Measurements from ENCODE around the gene FAIM2. TPM values are rescaled to one million over a fixed set of nuclear protein-coding genes. Genes with fewer than 3 reads are reported as not detected.

Gene FAIM2
- total RNA-seq (10 to 100 TPM; 18.1 to 72.6 TPM), polyA plus RNA-seq (ENCODE audit: insufficient read length in 2 of 2) (100 to 1,000 TPM; 188 to 203 TPM)
- long read RNA-seq, donor 1, full-length matches to known transcripts = 54 of 61 reads
- long read RNA-seq, donor 1, partial matches to known transcripts = 7 of 61 reads
- long read RNA-seq, donor 1, other reads (novel, unspliced or antisense) = 0 of 61 reads
- long read RNA-seq, donor 2, full-length matches to known transcripts = 14 of 14 reads
- long read RNA-seq, donor 2, partial matches to known transcripts = 0 of 14 reads
- long read RNA-seq, donor 2, other reads (novel, unspliced or antisense) = 0 of 14 reads
- long read RNA-seq, donor 3, full-length matches to known transcripts = 17 of 17 reads
- long read RNA-seq, donor 3, partial matches to known transcripts = 0 of 17 reads
- long read RNA-seq, donor 3, other reads (novel, unspliced or antisense) = 0 of 17 reads
- long read RNA-seq, donor 4 = 0 reads

- H3K27ac ChIP-seq (ENCODE audit: low read depth, low read length) = peak within 1 kb of the TSS; percentile 65
Measured at GRCh38 chr12:49903700-49904423, at the start of gene FAIM2. FAIM2 (minus strand) TSS chr12:49903900; CDS start chr12:49903792, 108 bp downstream.

GRCh38 chr12:49953151-49953550 lies 49.5 kb upstream of the FAIM2 start:
- WGBS (ENCODE audit: insufficient coverage) = 87% methylated on average over 3 of the region's 4 CpGs
- Histone ChIP-seq H3K36me3 (ENCODE audit: control insufficient read depth, insufficient read depth, low read length) (no peaks in the 10 kb centered on the region), H3K4me3 (ENCODE audit: low read depth, low read length) (no peak overlapping the region), H3K9me3 (ENCODE audit: control insufficient read depth, insufficient read depth, low read length) (no peaks in the 10 kb centered on the region), H3K27ac (ENCODE audit: low read depth, low read length) (no peak overlapping the region), H3K4me1 (ENCODE audit: control insufficient read depth, insufficient read depth, low read length) (peaks cover 4% of the 10 kb centered on the region), H3K27me3 (ENCODE audit: control insufficient read depth, insufficient read depth, low read length) (peaks cover 38% of the 10 kb centered on the region)
- DNase-seq (ENCODE audit: low read depth in 4 of 6, low spot score in 6 of 6) = no peak

More at GRCh38 chr12:49903700-49904423, at the start of gene FAIM2:
- Histone ChIP-seq H3K27me3 (ENCODE audit: control insufficient read depth, insufficient read depth, low read length) (no peaks in the 10 kb centered on the region), H3K36me3 (ENCODE audit: control insufficient read depth, insufficient read depth, low read length) (peaks cover 27% of the 10 kb centered on the region), H3K4me3 (ENCODE audit: low read depth, low read length) (peak within 1 kb of the TSS; percentile 47), H3K9me3 (ENCODE audit: control insufficient read depth, insufficient read depth, low read length) (no peaks in the 10 kb centered on the region), H3K4me1 (ENCODE audit: control insufficient read depth, insufficient read depth, low read length) (peaks cover 41% of the 10 kb centered on the region)
- DNase-seq (ENCODE audit: low read depth in 4 of 6, low spot score in 6 of 6) = peak; percentile 36 to 95 (median 58)
- WGBS (ENCODE audit: insufficient coverage) = 3% methylated on average over 27 of the region's 56 CpGs

GRCh38 chr12:49952391-49953055 lies 48.8 kb upstream of the FAIM2 start:
- Histone ChIP-seq H3K36me3 (ENCODE audit: control insufficient read depth, insufficient read depth, low read length) (no peaks in the 10 kb centered on the region), H3K4me1 (ENCODE audit: control insufficient read depth, insufficient read depth, low read length) (peaks cover 4% of the 10 kb centered on the region), H3K4me3 (ENCODE audit: low read depth, low read length) (no peak overlapping the region), H3K27ac (ENCODE audit: low read depth, low read length) (no peak overlapping the region), H3K9me3 (ENCODE audit: control insufficient read depth, insufficient read depth, low read length) (no peaks in the 10 kb centered on the region), H3K27me3 (ENCODE audit: control insufficient read depth, insufficient read depth, low read length) (peaks cover 33% of the 10 kb centered on the region)
- 100% methylated on average over 1 of the region's 1 CpG for WGBS (ENCODE audit: insufficient coverage)
- DNase-seq (ENCODE audit: low read depth in 4 of 6, low spot score in 6 of 6) = no peak

GRCh38 chr12:49951411-49952240 lies 47.9 kb upstream of the FAIM2 start:
- H3K36me3 ChIP-seq (ENCODE audit: control insufficient read depth, insufficient read depth, low read length) = no peaks in the 10 kb centered on the region
- no peak for DNase-seq (ENCODE audit: low read depth in 4 of 6, low spot score in 6 of 6)
- H3K4me3 ChIP-seq (ENCODE audit: low read depth, low read length) = no peak overlapping the region
- peaks cover 27% of the 10 kb centered on the region for H3K27me3 ChIP-seq (ENCODE audit: control insufficient read depth, insufficient read depth, low read length)
- no peaks in the 10 kb centered on the region for H3K9me3 ChIP-seq (ENCODE audit: control insufficient read depth, insufficient read depth, low read length)
- H3K4me1 ChIP-seq (ENCODE audit: control insufficient read depth, insufficient read depth, low read length) = peaks cover 4% of the 10 kb centered on the region
- H3K27ac ChIP-seq (ENCODE audit: low read depth, low read length) = no peak overlapping the region
- WGBS (ENCODE audit: insufficient coverage) = 87% methylated on average over 14 of the region's 14 CpGs

- Histone ChIP-seq H3K27me3 (ENCODE audit: control insufficient read depth, insufficient read depth, low read length) (peaks cover 18% of the 10 kb centered on the region), H3K9me3 (ENCODE audit: control insufficient read depth, insufficient read depth, low read length) (no peaks in the 10 kb centered on the region), H3K4me3 (ENCODE audit: low read depth, low read length) (no peak within 1 kb of the TSS), H3K27ac (ENCODE audit: low read depth, low read length) (no peak within 1 kb of the TSS), H3K36me3 (ENCODE audit: control insufficient read depth, insufficient read depth, low read length) (no peaks in the 10 kb centered on the region), H3K4me1 (ENCODE audit: control insufficient read depth, insufficient read depth, low read length) (peaks cover 6% of the 10 kb centered on the region)
- WGBS (ENCODE audit: insufficient coverage) = 86% methylated on average over 22 of the region's 32 CpGs
- DNase-seq (ENCODE audit: low read depth in 4 of 6, low spot score in 6 of 6) = no peak
Measured at GRCh38 chr12:49950273-49951251, 46.9 kb upstream of the FAIM2 start, which contains the start of gene AQP2. AQP2 (plus strand) TSS chr12:49950737; CDS start chr12:49950831, 94 bp downstream.

- Histone ChIP-seq H3K9me3 (ENCODE audit: control insufficient read depth, insufficient read depth, low read length) (no peaks in the 10 kb centered on the region), H3K4me3 (ENCODE audit: low read depth, low read length) (no peak overlapping the region), H3K27me3 (ENCODE audit: control insufficient read depth, insufficient read depth, low read length) (peaks cover 12% of the 10 kb centered on the region), H3K27ac (ENCODE audit: low read depth, low read length) (no peak overlapping the region), H3K36me3 (ENCODE audit: control insufficient read depth, insufficient read depth, low read length) (no peaks in the 10 kb centered on the region), H3K4me1 (ENCODE audit: control insufficient read depth, insufficient read depth, low read length) (peaks cover 6% of the 10 kb centered on the region)
- DNase-seq (ENCODE audit: low read depth in 4 of 6, low spot score in 6 of 6) = no peak
- 94% methylated on average over 3 of the region's 3 CpGs for WGBS (ENCODE audit: insufficient coverage)
Measured at GRCh38 chr12:49949866-49950265, 46.2 kb upstream of the FAIM2 start.

GRCh38 chr12:49948866-49949845 lies 45.5 kb upstream of the FAIM2 start:
- Histone ChIP-seq H3K9me3 (ENCODE audit: control insufficient read depth, insufficient read depth, low read length) (no peaks in the 10 kb centered on the region), H3K4me3 (ENCODE audit: low read depth, low read length) (no peak overlapping the region), H3K36me3 (ENCODE audit: control insufficient read depth, insufficient read depth, low read length) (no peaks in the 10 kb centered on the region), H3K27ac (ENCODE audit: low read depth, low read length) (no peak overlapping the region), H3K27me3 (ENCODE audit: control insufficient read depth, insufficient read depth, low read length) (peaks cover 5% of the 10 kb centered on the region), H3K4me1 (ENCODE audit: control insufficient read depth, insufficient read depth, low read length) (peaks cover 6% of the 10 kb centered on the region)
- WGBS (ENCODE audit: insufficient coverage) = 86% methylated on average over 9 of the region's 13 CpGs
- DNase-seq (ENCODE audit: low read depth in 4 of 6, low spot score in 6 of 6) = no peak

Measured in spinal cord (tissue), 10 donors.